SK-N-SH (cell line): ENCODE measurements around the gene ADAR. TPM values are rescaled to one million over a fixed set of nuclear protein-coding genes. Genes with fewer than 3 reads are reported as not detected.
"Not testable (repeated sequence)": the region's sequence is repeated elsewhere in the genome, so short reads cannot be mapped to it uniquely, and the experiment has no call there.

Experiments
- CTCF ChIA-PET: fragments of 300-600, 350-600 bp; formaldehyde crosslinking; extraction: SDS; loops from one replicate; lab custom pipeline; 2021; lab: Yijun Ruan, JAX
- POLR2A ChIA-PET: fragments of 350-600 bp; sonication (Branson Sonifier 250); formaldehyde crosslinking; extraction: SDS; loops from one replicate; lab custom pipeline; 2020; ENCODE audit warnings: antibody characterized with exemption, inconsistent platforms; lab: Yijun Ruan, JAX
- DNase-seq: peaks from one replicate; pipeline ENCODE4 v3.0.0; 2012
- H2AFZ ChIP-seq: fragments of 200-600 bp; sonication (generic); 2 replicates; pipeline ENCODE4 v1.8.1; 2016; ENCODE audit warnings: antibody characterized with exemption, mild to moderate bottlenecking, low read depth
- H3F3A ChIP-seq: fragments of 200-600 bp; sonication (generic); replicated peaks from 2 replicates; pipeline ENCODE3; 2016; ENCODE audit warnings: antibody characterized with exemption, mild to moderate bottlenecking; ENCODE audit not compliant: insufficient read depth
- H3K27ac ChIP-seq, 2 experiments: fragments of 200-500 bp in 1 of 2; fragments of 200-600 bp in 1 of 2; sonication (Bioruptor generic) in 1 of 2; sonication (generic), shearing (Covaris generic) in 1 of 2; 2 replicates each; pipeline versions ENCODE4 v1.5.1 to v1.6.1; 2014 to 2016; ENCODE audit warnings: low read depth in 2 of 2, inconsistent platforms in 1 of 2, low read length in 1 of 2, mild to moderate bottlenecking in 1 of 2, mixed read lengths in 1 of 2
- H3K27me3 ChIP-seq: fragments of 200-600 bp; sonication (generic), shearing (Covaris generic); 2 replicates; pipeline ENCODE4 v1.6.1; 2016; ENCODE audit warnings: mixed run types; ENCODE audit not compliant: insufficient read depth
- H3K36me3 ChIP-seq, 2 experiments: fragments of 200-500 bp in 1 of 2; fragments of 200-600 bp in 1 of 2; sonication (Bioruptor generic) in 1 of 2; sonication (generic) in 1 of 2; replicated peaks in 1 of 2; 2 replicates each; pipeline versions ENCODE3 to v1.5.1; 2014 to 2016; ENCODE audit warnings: low read length in 1 of 2, mild to moderate bottlenecking in 1 of 2; ENCODE audit not compliant: insufficient read depth in 2 of 2, control insufficient read depth in 1 of 2
- H3K4me1 ChIP-seq, 2 experiments: fragments of 200-500 bp in 1 of 2; fragments of 200-600 bp in 1 of 2; sonication (Bioruptor generic) in 1 of 2; sonication (generic), shearing (Covaris generic) in 1 of 2; 2 replicates each; pipeline versions ENCODE4 v1.5.1 to v1.6.1; 2014 to 2016; ENCODE audit warnings: low read depth in 1 of 2, low read length in 1 of 2, mixed run types in 1 of 2; ENCODE audit not compliant: insufficient read depth in 2 of 2, control insufficient read depth in 1 of 2
- H3K4me2 ChIP-seq: fragments of 200-600 bp; sonication (generic), shearing (Covaris generic); 2 replicates; pipeline ENCODE4 v1.6.1; 2017; ENCODE audit warnings: mixed run types
- H3K4me3 ChIP-seq, 2 experiments: fragments of 200-500 bp in 1 of 2; fragments of 200-600 bp in 1 of 2; sonication (Bioruptor generic) in 1 of 2; sonication (generic), shearing (Covaris generic) in 1 of 2; 2 replicates each; pipeline versions ENCODE4 v1.5.1 to v1.8.1; 2014 to 2016; ENCODE audit warnings: low read depth in 2 of 2, inconsistent platforms in 1 of 2, low read length in 1 of 2, mild to moderate bottlenecking in 1 of 2, mixed read lengths in 1 of 2, moderate library complexity in 1 of 2
- H3K79me2 ChIP-seq: fragments of 200-600 bp; sonication (generic); 2 replicates; pipeline ENCODE4 v1.8.1; 2017; ENCODE audit warnings: mild to moderate bottlenecking; ENCODE audit not compliant: insufficient read depth
- H3K9ac ChIP-seq: fragments of 200-600 bp; sonication (generic); 2 replicates; pipeline ENCODE4 v1.6.1; 2017; ENCODE audit warnings: mixed run types
- H3K9me2 ChIP-seq: fragments of 200-600 bp; sonication (generic); 2 replicates; pipeline ENCODE4 v1.6.1; 2017; ENCODE audit warnings: mixed run types
- H3K9me3 ChIP-seq: fragments of 200-600 bp; sonication (generic); 2 replicates; pipeline ENCODE4 v1.6.1; 2017; ENCODE audit warnings: mixed run types, mild to moderate bottlenecking, moderate library complexity
- H4K20me1 ChIP-seq: fragments of 200-600 bp; sonication (generic); 2 replicates; pipeline ENCODE4 v1.6.1; 2017; ENCODE audit warnings: mild to moderate bottlenecking, mixed run types; ENCODE audit not compliant: insufficient read depth
- EP300 ChIP-seq, 2 experiments: IDR thresholded peaks; 2 replicates each; pipeline versions ENCODE4 v1.4.0 to v1.6.1; 2012; ENCODE audit warnings: borderline replicate concordance in 1 of 2, low read depth in 1 of 2, low read length in 1 of 2
- EZH2phosphoT487 ChIP-seq: fragments of 200-600 bp; sonication (generic); IDR thresholded peaks from 2 replicates; pipeline ENCODE4 v1.6.1; 2017; ENCODE audit warnings: low read depth, mixed run types, mild to moderate bottlenecking, antibody characterized with exemption, moderate library complexity, borderline replicate concordance
- GABPA ChIP-seq: IDR thresholded peaks from 2 replicates; pipeline ENCODE4 v1.4.0; 2012; ENCODE audit warnings: low read depth, mild to moderate bottlenecking
- MEF2A ChIP-seq: IDR thresholded peaks from 2 replicates; pipeline ENCODE4 v1.4.0; 2012; ENCODE audit warnings: low read depth, borderline replicate concordance
- NFIC ChIP-seq: IDR thresholded peaks from 2 replicates; pipeline ENCODE4 v1.4.0; 2012; ENCODE audit warnings: borderline replicate concordance
- NRF1 ChIP-seq: IDR thresholded peaks from 2 replicates; pipeline ENCODE4 v1.6.1; 2012; ENCODE audit warnings: low read depth, mild to moderate bottlenecking, low read length
- POLR2AphosphoS5 ChIP-seq: IDR thresholded peaks from 2 replicates; pipeline ENCODE4 v1.6.1; 2012; ENCODE audit warnings: low read depth, low read length
- RFX5 ChIP-seq: IDR thresholded peaks from 2 replicates; pipeline ENCODE4 v1.6.1; 2012; ENCODE audit warnings: mild to moderate bottlenecking, improper control_type of control experiment, low read length
- RXRA ChIP-seq: IDR thresholded peaks from 2 replicates; pipeline ENCODE4 v1.4.0; 2012; ENCODE audit warnings: low read depth, mild to moderate bottlenecking, borderline replicate concordance
- SIN3A ChIP-seq: IDR thresholded peaks from 2 replicates; pipeline ENCODE4 v1.6.1; 2012; ENCODE audit warnings: low read depth, mild to moderate bottlenecking, low read length, moderate library complexity, borderline replicate concordance
- TAF1 ChIP-seq: IDR thresholded peaks from 2 replicates; pipeline ENCODE4 v1.6.1; 2012; ENCODE audit warnings: low read depth, mild to moderate bottlenecking, low read length, moderate library complexity, borderline replicate concordance
- TCF12 ChIP-seq: IDR thresholded peaks from 2 replicates; pipeline ENCODE4 v1.4.0; 2012
- WGBS: methylation state at CpG from one replicate; pipeline ENCODE4 v1.1.6; 2017; ENCODE audit warnings: low lambda C conversion rate; 5-methylcytosine and 5-hydroxymethylcytosine counted together
- polyA plus RNA-seq, 3 experiments: library from polyadenylated mRNA; depleted of rRNA; stranded (reverse); fragments of >200 nt; gene quantifications; 2 replicates each; pipeline ENCODE4 v1.2.3, GENCODE V29; 2012
- TF ChIP-seq, protein P1 (sequence below): IDR thresholded peaks from 2 replicates; pipeline ENCODE4 v1.4.0; 2012; ENCODE audit warnings: low read depth, borderline replicate concordance
- TF ChIP-seq, protein P2 (sequence below): IDR thresholded peaks from 2 replicates; pipeline ENCODE4 v1.4.0; 2012; ENCODE audit warnings: low read depth
- TF ChIP-seq, protein P3 (sequence below): IDR thresholded peaks from 2 replicates; pipeline ENCODE4; 2012
- TF ChIP-seq, protein P4 (sequence below): fragments of 150-350 bp; IDR thresholded peaks from 2 replicates; pipeline ENCODE4 v1.6.1; 2017; ENCODE audit warnings: antibody characterized with exemption, low read length, low read depth, borderline replicate concordance
- TF ChIP-seq, protein P5 (sequence below): fragments of 150-350 bp; IDR thresholded peaks from 2 replicates; pipeline ENCODE4 v1.6.1; 2016; ENCODE audit warnings: mild to moderate bottlenecking, low read depth, low read length

Gene ADAR
- polyA plus RNA-seq, 1 of the 3 experiments (the other 2 are of a cell fraction): 61.1 TPM

DNA sequence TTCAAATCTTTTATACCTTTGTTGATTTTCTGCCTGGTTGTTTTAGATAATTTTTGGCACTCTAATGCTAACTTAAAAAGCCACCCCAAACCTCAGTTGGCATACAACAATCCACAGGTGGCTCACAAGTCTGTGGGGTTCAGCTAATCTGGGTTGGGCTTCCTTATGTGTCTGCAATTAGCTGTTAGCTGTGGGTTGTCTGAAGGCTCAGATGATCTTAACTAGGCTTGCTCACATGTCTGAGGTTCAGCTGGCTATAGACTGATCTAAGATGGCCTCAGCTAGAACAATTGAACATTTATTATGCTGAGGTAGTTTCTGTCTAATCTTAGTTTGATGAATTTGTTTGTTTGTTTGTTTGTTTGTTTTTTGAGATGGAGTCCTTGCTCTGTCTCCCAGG, 44.9 kb upstream of the ADAR start:
- H3K4me1 ChIP-seq: no peaks in the 10 kb centered on the region; a peak in 1 of 4 replicates
- H3K79me2 ChIP-seq: no peaks in the 10 kb centered on the region
- H3K9me2 ChIP-seq: no peaks in the 10 kb centered on the region
- no peak overlapping the region for H3K4me3 ChIP-seq
- H4K20me1 ChIP-seq: no peaks in the 10 kb centered on the region
- H3K9ac ChIP-seq: no peak overlapping the region
- H3F3A ChIP-seq: no peaks in the 10 kb centered on the region
- H3K27ac ChIP-seq: no peak overlapping the region
- DNase-seq: no peak
- H3K36me3 ChIP-seq: no peaks in the 10 kb centered on the region
- no peak overlapping the region for H2AFZ ChIP-seq
- H3K27me3 ChIP-seq: no peaks in the 10 kb centered on the region; the same call in 1 of the 2 replicates
- H3K9me3 ChIP-seq: no peaks in the 10 kb centered on the region
- CTCF ChIA-PET: interaction anchor here (2.3 kb wide), 1 partner anchor 17 kb away, joined by 5 read pairs; no protein-coding TSS in a partner anchor
- H3K4me2 ChIP-seq: no peak overlapping the region
- POLR2A ChIA-PET: no interaction called here
- TF ChIP-seq, protein P1, sequence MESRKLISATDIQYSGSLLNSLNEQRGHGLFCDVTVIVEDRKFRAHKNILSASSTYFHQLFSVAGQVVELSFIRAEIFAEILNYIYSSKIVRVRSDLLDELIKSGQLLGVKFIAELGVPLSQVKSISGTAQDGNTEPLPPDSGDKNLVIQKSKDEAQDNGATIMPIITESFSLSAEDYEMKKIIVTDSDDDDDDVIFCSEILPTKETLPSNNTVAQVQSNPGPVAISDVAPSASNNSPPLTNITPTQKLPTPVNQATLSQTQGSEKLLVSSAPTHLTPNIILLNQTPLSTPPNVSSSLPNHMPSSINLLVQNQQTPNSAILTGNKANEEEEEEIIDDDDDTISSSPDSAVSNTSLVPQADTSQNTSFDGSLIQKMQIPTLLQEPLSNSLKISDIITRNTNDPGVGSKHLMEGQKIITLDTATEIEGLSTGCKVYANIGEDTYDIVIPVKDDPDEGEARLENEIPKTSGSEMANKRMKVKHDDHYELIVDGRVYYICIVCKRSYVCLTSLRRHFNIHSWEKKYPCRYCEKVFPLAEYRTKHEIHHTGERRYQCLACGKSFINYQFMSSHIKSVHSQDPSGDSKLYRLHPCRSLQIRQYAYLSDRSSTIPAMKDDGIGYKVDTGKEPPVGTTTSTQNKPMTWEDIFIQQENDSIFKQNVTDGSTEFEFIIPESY: no peak
- TF ChIP-seq POLR2AphosphoS5 (no peak), NRF1 (no peak), EZH2phosphoT487 (no peak), GABPA (no peak), MEF2A (no peak), TCF12 (no peak), SIN3A (no peak), RFX5 (no peak)
- TF ChIP-seq, protein P2, sequence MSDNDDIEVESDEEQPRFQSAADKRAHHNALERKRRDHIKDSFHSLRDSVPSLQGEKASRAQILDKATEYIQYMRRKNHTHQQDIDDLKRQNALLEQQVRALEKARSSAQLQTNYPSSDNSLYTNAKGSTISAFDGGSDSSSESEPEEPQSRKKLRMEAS: no peak

DNA sequence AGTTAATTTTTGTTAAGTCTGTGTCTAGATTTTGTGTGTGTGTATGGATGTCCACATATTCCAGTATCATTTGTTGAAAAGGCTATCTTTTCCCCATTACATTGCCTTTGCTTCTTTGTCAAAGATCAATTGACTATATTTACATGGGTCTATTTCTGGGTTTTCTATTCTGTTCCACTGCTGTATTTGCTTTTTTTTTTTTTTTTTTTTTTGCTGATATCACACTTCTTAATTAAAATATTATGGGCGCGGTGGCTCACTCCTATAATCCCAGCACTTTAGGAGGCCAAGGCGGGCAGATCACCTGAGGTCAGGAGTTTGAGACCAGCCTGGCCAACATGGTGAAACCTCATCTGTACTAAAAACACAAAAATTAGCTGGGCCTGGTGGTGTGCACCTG, 36.7 kb upstream of the ADAR start:
- H3K4me2 ChIP-seq, DNase-seq, H3K4me3 ChIP-seq, H3K27me3 ChIP-seq, H3K9ac ChIP-seq, H3K9me3 ChIP-seq, H3K9me2 ChIP-seq, H3K27ac ChIP-seq, H3K36me3 ChIP-seq, H3F3A ChIP-seq, H3K4me1 ChIP-seq, H2AFZ ChIP-seq, H3K79me2 ChIP-seq, H4K20me1 ChIP-seq, POLR2A ChIA-PET: not testable (repeated sequence)
- CTCF ChIA-PET: interaction anchor here (1.7 kb wide), 1 partner anchor 11 kb away, joined by 4 read pairs; no protein-coding TSS in a partner anchor
- 96% methylated on average over 3 of the region's 3 CpGs for WGBS

DNA sequence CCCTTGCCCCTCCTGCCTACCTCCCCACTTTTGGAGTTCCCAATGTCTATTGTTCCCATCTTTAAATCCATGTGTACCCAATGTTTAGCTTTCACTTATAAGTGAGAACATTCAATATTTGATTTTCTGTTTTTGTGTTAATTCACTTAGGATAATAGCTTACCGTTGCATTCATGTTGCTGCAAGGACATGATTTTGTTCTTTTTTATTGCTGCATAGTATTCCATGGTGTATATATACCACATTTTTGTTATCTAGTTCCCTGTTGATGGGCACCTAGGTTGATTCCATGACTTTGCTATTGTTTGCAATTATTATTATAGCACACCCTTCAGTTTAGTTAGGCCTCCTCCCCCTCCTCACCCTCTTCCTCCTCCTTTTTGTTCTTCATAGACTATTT, 33.5 kb upstream of the ADAR start:
- H2AFZ ChIP-seq: no peak overlapping the region
- no peaks in the 10 kb centered on the region for H4K20me1 ChIP-seq
- H3K27ac ChIP-seq: no peak overlapping the region
- H3K79me2 ChIP-seq: no peaks in the 10 kb centered on the region
- H3K9me2 ChIP-seq: no peaks in the 10 kb centered on the region
- H3K9me3 ChIP-seq: peaks cover 11% of the 10 kb centered on the region; the same call in 1 of the 2 replicates
- H3K9ac ChIP-seq: no peak overlapping the region
- no peak overlapping the region for H3K4me3 ChIP-seq
- H3K27me3 ChIP-seq: no peaks in the 10 kb centered on the region
- H3F3A ChIP-seq: no peaks in the 10 kb centered on the region
- ChIA-PET POLR2A (no interaction called here), CTCF (no interaction called here)
- no peaks in the 10 kb centered on the region for H3K36me3 ChIP-seq
- WGBS: 13% methylated on average over 1 of the region's 1 CpG
- no peak overlapping the region for H3K4me2 ChIP-seq
- no peaks in the 10 kb centered on the region for H3K4me1 ChIP-seq
- DNase-seq: no peak
- TF ChIP-seq EP300 (IDR thresholded peaks at IDR 0.05; ENCODE audit: borderline replicate concordance in 1 of 2, low read depth in 1 of 2, low read length in 1 of 2) (no peak), NFIC (no peak), TAF1 (no peak), EZH2phosphoT487 (no peak), SIN3A (no peak), RXRA (no peak), NRF1 (no peak)
- TF ChIP-seq, protein P3, sequence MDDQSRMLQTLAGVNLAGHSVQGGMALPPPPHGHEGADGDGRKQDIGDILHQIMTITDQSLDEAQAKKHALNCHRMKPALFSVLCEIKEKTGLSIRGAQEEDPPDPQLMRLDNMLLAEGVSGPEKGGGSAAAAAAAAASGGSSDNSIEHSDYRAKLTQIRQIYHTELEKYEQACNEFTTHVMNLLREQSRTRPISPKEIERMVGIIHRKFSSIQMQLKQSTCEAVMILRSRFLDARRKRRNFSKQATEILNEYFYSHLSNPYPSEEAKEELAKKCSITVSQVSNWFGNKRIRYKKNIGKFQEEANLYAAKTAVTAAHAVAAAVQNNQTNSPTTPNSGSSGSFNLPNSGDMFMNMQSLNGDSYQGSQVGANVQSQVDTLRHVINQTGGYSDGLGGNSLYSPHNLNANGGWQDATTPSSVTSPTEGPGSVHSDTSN: no peak
- TF ChIP-seq, protein P2: no peak
- TF ChIP-seq, protein P4, sequence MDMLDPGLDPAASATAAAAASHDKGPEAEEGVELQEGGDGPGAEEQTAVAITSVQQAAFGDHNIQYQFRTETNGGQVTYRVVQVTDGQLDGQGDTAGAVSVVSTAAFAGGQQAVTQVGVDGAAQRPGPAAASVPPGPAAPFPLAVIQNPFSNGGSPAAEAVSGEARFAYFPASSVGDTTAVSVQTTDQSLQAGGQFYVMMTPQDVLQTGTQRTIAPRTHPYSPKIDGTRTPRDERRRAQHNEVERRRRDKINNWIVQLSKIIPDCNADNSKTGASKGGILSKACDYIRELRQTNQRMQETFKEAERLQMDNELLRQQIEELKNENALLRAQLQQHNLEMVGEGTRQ: no peak
- TF ChIP-seq, protein P5, sequence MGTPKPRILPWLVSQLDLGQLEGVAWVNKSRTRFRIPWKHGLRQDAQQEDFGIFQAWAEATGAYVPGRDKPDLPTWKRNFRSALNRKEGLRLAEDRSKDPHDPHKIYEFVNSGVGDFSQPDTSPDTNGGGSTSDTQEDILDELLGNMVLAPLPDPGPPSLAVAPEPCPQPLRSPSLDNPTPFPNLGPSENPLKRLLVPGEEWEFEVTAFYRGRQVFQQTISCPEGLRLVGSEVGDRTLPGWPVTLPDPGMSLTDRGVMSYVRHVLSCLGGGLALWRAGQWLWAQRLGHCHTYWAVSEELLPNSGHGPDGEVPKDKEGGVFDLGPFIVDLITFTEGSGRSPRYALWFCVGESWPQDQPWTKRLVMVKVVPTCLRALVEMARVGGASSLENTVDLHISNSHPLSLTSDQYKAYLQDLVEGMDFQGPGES: no peak
